NCI-H1417 treated with DMSO at 0.1 percent for 48 hours (cell line): ENCODE measurements around the gene AQP3.
"Not testable (repeated sequence)": the region's sequence is repeated elsewhere in the genome, so short reads cannot be mapped to it uniquely, and the experiment has no call there.

Experiments used
- DNase-seq: peaks from one replicate; lab custom pipeline; 2025; lab: John Stamatoyannopoulos, UW

AQP3 gene

GRCh38 chr9:33440609-33441008 is 6.8 kb downstream of the AQP3 start:
- no peak for DNase-seq

GRCh38 chr9:33440204-33440603 is 7.2 kb downstream of the AQP3 start:
- DNase-seq: no peak

- DNase-seq: no peak
These were observed 7.7 kb downstream of the AQP3 start for GRCh38 chr9:33439731-33440130.

GRCh38 chr9:33438926-33439680 is 8.3 kb downstream of the AQP3 start:
- no peak for DNase-seq

- no peak for DNase-seq
These were observed 9.5 kb downstream of the AQP3 start for GRCh38 chr9:33437898-33438297.

GRCh38 chr9:33437205-33437604 is 10.2 kb downstream of the AQP3 start:
- no peak for DNase-seq

- DNase-seq: no peak
These were observed 10.9 kb downstream of the AQP3 start for GRCh38 chr9:33436445-33436844.

- DNase-seq: no peak
These were observed 11.5 kb downstream of the AQP3 start for GRCh38 chr9:33435821-33436277.

GRCh38 chr9:33434317-33435105 is 12.9 kb downstream of the AQP3 start:
- DNase-seq: no peak

- DNase-seq: no peak
These were observed 13.5 kb downstream of the AQP3 start for GRCh38 chr9:33433871-33434270.

GRCh38 chr9:33431420-33431819 is 16.0 kb downstream of the AQP3 start:
- no peak for DNase-seq

GRCh38 chr9:33430942-33431341 is 16.5 kb downstream of the AQP3 start:
- DNase-seq: no peak

- no peak for DNase-seq
These were observed 18.0 kb downstream of the AQP3 start for GRCh38 chr9:33429256-33429985.

GRCh38 chr9:33426843-33427293 is 20.5 kb downstream of the AQP3 start:
- no peak for DNase-seq

GRCh38 chr9:33425128-33425533 is 22.3 kb downstream of the AQP3 start:
- no peak for DNase-seq

- DNase-seq: not testable (repeated sequence)
These were observed 22.9 kb downstream of the AQP3 start for GRCh38 chr9:33424492-33424891.

GRCh38 chr9:33424043-33424442 is 23.4 kb downstream of the AQP3 start:
- DNase-seq: not testable (repeated sequence)

- DNase-seq: no peak
These were observed 27.6 kb downstream of the AQP3 start for GRCh38 chr9:33419708-33420303.

GRCh38 chr9:33418090-33418489 is 29.3 kb downstream of the AQP3 start:
- no peak for DNase-seq

GRCh38 chr9:33416996-33417395 is 30.4 kb downstream of the AQP3 start:
- DNase-seq: no peak

GRCh38 chr9:33415501-33416038 is 31.8 kb downstream of the AQP3 start:
- DNase-seq: no peak
